Measurements from ENCODE around the gene HOXD10. TPM values are rescaled to one million over a fixed set of nuclear protein-coding genes. Genes with fewer than 3 reads are reported as not detected.

The HOXD10 gene
- total and polyA plus RNA-seq, 2 experiments from 2014 or later, result not detected

DNA sequence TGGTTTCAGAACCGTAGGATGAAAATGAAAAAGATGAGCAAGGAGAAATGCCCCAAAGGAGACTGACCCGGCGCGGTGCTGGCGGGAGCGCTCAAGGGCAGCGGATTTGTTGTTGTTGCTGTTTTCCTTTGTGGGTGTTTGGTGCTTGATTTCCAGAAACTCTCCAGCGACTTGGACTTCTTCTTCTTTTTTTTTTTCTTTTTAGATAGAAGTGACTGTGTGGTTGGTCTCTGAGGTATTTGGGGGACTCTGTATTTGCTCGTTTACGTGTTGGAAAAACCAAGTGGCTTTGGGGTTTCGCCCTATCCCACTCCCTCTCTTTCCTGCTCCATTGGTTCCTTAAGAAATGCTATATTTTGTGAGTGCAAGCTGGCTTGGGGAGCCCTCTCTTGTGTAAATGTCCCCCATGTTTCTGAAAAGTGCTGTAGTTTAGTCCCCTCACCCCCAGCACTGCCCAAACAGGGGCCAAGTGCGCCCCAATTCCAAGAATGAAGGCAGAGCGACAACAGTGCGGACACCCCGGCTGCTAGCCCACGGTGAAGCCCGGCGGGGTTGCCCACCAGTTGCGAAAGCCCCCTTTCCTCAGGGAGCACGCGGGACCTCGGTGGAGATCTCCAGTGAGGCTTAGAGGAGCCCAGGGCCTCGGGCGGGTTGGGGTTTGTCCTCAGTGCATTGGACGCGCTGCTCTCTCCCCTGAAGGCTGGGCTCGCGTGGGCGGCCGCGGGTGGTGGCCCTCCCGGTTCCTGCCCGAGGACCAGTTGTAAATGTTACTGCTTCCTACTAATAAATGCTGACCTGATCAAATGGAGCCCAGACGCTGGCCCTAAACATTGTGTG lies 7.8 kb downstream of the HOXD10 start:
- H3K27ac ChIP-seq, result no peak overlapping the region
- no peak for DNase-seq (ENCODE audit: low read depth in 1 of 2, low spot score in 1 of 2)

DNA sequence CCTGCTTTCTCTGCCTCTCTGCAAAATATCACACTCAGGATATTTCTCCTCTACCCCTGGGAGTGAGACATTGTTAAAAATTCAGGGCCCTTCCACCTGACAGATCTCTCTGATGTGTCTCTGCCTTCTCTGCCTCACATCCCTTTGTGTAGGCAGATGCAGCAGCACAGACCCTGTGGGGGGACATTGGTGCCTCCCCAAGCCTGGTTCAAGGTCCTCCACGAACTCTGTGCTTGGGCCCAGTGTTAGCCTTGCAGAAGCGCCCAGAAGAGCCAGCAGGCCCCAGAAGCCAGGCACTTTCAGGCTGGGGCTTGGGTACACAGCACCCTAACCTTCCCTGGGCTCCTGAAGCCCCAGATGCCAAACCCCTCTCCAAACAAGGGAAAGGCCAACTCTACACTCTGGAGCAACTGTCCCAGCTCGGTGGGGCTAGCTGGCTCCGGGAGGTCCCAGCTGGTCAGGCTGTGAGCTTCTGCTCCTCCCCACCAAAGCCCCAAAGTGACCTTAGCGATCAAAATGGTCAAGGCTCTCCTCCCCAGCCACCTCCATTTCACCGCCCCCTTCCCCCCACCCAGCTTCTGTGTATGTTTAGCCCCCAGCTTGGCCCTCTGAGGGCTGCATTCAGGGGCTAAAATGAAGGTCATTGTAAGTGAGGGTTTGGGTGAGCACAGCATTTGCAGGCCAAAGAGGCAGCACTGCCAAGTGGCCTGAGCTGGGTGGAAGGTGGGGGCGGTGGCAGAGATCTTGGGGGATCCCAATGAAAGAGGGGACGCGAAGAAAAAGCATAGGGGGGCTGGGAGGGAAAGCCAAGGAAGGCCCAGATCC lies 8.6 kb downstream of the HOXD10 start:
- no peaks in the 10 kb centered on the region for H3K36me3 ChIP-seq
- H3K9me3 ChIP-seq (ENCODE audit: low read depth), result no peaks in the 10 kb centered on the region
- peaks cover 100% of the 10 kb centered on the region for H3K27me3 ChIP-seq
- DNase-seq (ENCODE audit: low read depth in 1 of 2, low spot score in 1 of 2), result no peak
- no peaks in the 10 kb centered on the region for H3K4me1 ChIP-seq (ENCODE audit: low read depth)
- H3K4me3 ChIP-seq, result no peak overlapping the region
- H3K27ac ChIP-seq, result no peak overlapping the region
- TF ChIP-seq, protein P1, sequence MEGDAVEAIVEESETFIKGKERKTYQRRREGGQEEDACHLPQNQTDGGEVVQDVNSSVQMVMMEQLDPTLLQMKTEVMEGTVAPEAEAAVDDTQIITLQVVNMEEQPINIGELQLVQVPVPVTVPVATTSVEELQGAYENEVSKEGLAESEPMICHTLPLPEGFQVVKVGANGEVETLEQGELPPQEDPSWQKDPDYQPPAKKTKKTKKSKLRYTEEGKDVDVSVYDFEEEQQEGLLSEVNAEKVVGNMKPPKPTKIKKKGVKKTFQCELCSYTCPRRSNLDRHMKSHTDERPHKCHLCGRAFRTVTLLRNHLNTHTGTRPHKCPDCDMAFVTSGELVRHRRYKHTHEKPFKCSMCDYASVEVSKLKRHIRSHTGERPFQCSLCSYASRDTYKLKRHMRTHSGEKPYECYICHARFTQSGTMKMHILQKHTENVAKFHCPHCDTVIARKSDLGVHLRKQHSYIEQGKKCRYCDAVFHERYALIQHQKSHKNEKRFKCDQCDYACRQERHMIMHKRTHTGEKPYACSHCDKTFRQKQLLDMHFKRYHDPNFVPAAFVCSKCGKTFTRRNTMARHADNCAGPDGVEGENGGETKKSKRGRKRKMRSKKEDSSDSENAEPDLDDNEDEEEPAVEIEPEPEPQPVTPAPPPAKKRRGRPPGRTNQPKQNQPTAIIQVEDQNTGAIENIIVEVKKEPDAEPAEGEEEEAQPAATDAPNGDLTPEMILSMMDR (IDR thresholded peaks at IDR 0.05; ENCODE audit: low read depth, low read length), result no peak

More for the DNA sequence above, 7.8 kb downstream of the HOXD10 start:
- Histone ChIP-seq H3K27me3 (peaks cover 100% of the 10 kb centered on the region), H3K4me1 (ENCODE audit: low read depth) (no peaks in the 10 kb centered on the region), H3K9me3 (ENCODE audit: low read depth) (no peaks in the 10 kb centered on the region), H3K36me3 (no peaks in the 10 kb centered on the region), H3K4me3 (no peak overlapping the region)
- TF ChIP-seq, protein P1 (IDR thresholded peaks at IDR 0.05; ENCODE audit: low read depth, low read length), result no peak

DNA sequence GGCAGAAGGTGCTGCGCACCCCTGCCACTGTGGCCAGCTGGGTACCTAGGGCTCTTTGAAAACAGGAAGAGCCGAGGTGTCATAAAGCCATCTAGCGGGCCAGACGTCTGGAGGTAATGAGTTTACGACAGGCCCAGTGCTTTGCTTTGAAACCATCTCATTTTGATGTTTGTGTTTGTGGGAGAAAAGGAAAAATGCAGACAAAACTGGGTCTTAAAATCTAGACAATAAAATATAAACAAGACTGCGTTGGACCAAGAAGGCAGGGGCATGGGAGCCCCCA lies 9.1 kb downstream of the HOXD10 start:
- TF ChIP-seq, protein P1 (IDR thresholded peaks at IDR 0.05; ENCODE audit: low read depth, low read length), result no peak
- Histone ChIP-seq H3K9me3 (ENCODE audit: low read depth) (no peaks in the 10 kb centered on the region), H3K4me1 (ENCODE audit: low read depth) (no peaks in the 10 kb centered on the region), H3K27me3 (peaks cover 100% of the 10 kb centered on the region), H3K4me3 (no peak overlapping the region), H3K27ac (no peak overlapping the region), H3K36me3 (no peaks in the 10 kb centered on the region)
- no peak for DNase-seq (ENCODE audit: low read depth in 1 of 2, low spot score in 1 of 2)

DNA sequence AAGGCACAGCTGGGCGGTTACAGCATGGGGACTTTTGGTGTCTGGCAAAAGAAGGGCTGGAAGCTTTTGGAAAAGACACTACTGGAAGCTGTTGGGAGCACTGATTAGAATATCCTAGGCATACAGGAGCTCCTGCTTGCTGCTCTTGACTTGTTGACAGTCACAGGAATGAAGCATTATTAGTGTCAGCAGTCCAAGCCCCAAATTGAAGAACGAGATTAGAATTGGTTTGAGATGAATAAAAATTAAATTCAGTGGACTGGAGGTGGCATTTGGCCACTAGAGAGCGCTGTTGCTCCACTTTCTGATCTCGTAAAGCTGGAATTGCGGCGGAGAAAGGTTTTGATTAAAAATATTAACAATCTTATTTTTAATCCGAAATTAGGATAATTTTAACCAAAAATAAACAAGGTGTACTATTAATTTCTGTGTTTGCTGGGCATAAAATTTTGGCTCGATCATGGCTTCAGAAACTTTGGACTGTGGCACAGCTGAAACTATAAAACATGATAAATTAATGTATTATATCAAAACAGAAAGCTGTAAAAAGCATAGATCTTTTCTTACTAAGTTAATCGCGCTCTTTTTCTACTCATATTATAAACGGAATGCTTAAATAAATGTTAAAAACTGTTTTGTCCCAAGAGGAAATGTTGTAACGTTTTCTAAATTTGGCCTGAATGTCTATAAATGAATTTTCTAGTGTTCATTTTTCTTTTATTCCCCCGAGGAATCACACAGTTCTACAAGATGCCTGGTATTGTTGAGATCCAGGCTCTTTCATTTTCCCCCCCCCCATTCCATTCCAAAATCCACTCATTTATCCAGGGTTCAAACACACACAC lies 10.6 kb downstream of the HOXD10 start:
- H3K4me1 ChIP-seq (ENCODE audit: low read depth), result no peaks in the 10 kb centered on the region

DNA sequence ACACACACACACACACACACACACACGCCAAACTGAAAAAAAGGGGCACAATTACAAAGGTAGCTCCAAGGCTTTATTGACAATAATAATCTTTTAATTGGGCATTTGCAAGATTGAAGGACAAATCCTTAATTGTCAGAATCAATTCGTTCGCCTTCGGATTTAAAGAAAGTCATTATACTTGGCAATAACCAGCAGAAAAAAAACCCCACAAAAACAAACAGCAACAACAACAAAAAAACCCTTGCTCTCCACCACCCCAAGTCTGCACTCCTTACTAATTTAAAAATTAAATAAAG lies 11.1 kb downstream of the HOXD10 start:
- TF ChIP-seq, protein P1 (IDR thresholded peaks at IDR 0.05; ENCODE audit: low read depth, low read length), result no peak
- DNase-seq (ENCODE audit: low read depth in 1 of 2, low spot score in 1 of 2), result no peak

More for the DNA sequence above, 10.6 kb downstream of the HOXD10 start:
- Histone ChIP-seq H3K27ac (no peak overlapping the region), H3K36me3 (no peaks in the 10 kb centered on the region), H3K27me3 (peaks cover 100% of the 10 kb centered on the region), H3K4me3 (no peak overlapping the region), H3K9me3 (ENCODE audit: low read depth) (no peaks in the 10 kb centered on the region)
- TF ChIP-seq, protein P1 (IDR thresholded peaks at IDR 0.05; ENCODE audit: low read depth, low read length), result peak; percentile 70
- DNase-seq (ENCODE audit: low read depth in 1 of 2, low spot score in 1 of 2), result peak; percentile 72 to 82

More for the DNA sequence above, 11.1 kb downstream of the HOXD10 start:
- Histone ChIP-seq H3K27me3 (peaks cover 100% of the 10 kb centered on the region), H3K4me1 (ENCODE audit: low read depth) (no peaks in the 10 kb centered on the region), H3K4me3 (no peak overlapping the region), H3K27ac (no peak overlapping the region), H3K36me3 (no peaks in the 10 kb centered on the region), H3K9me3 (ENCODE audit: low read depth) (no peaks in the 10 kb centered on the region)
